HG03457 (cell line): ENCODE data around the gene IGSF9B.

Experiments
- ATAC-seq: cut with Tn5 transposase; IDR thresholded peaks from one replicate; pipeline ENCODE4 v1.9.1; 2021; ENCODE audit warnings: moderate number of reproducible peaks; ENCODE audit not compliant: unreplicated experiment

Gene IGSF9B

GRCh38 chr11:133955081-133955891 is 1.5 kb downstream of the IGSF9B start:
- no peak for ATAC-seq

- no peak for ATAC-seq
These were observed 2.8 kb downstream of the IGSF9B start for GRCh38 chr11:133953999-133954398.

GRCh38 chr11:133953547-133953946 is 3.2 kb downstream of the IGSF9B start:
- no peak for ATAC-seq

- ATAC-seq: no peak
These were observed 4.3 kb downstream of the IGSF9B start for GRCh38 chr11:133952199-133953190.

- no peak for ATAC-seq
These were observed 5.2 kb downstream of the IGSF9B start for GRCh38 chr11:133951327-133952198.

- no peak for ATAC-seq
These were observed 5.9 kb downstream of the IGSF9B start for GRCh38 chr11:133950874-133951326.

GRCh38 chr11:133950421-133950820 is 6.3 kb downstream of the IGSF9B start:
- no peak for ATAC-seq

GRCh38 chr11:133949129-133949528 is 7.6 kb downstream of the IGSF9B start:
- ATAC-seq: no peak

GRCh38 chr11:133948711-133949110 is 8.1 kb downstream of the IGSF9B start:
- ATAC-seq: no peak

- no peak for ATAC-seq
These were observed 9.4 kb downstream of the IGSF9B start for GRCh38 chr11:133947321-133947756.

- no peak for ATAC-seq
These were observed 10.0 kb downstream of the IGSF9B start for GRCh38 chr11:133946541-133947318.

- ATAC-seq: no peak
These were observed 10.7 kb downstream of the IGSF9B start for GRCh38 chr11:133946051-133946450.

- ATAC-seq: no peak
These were observed 11.4 kb downstream of the IGSF9B start for GRCh38 chr11:133945087-133945974.

- no peak for ATAC-seq
These were observed 12.6 kb downstream of the IGSF9B start for GRCh38 chr11:133943950-133944698.

GRCh38 chr11:133942577-133942976 is 14.2 kb downstream of the IGSF9B start:
- ATAC-seq: no peak

GRCh38 chr11:133941546-133941945 is 15.2 kb downstream of the IGSF9B start:
- ATAC-seq: no peak

- no peak for ATAC-seq
These were observed 16.7 kb downstream of the IGSF9B start for GRCh38 chr11:133940034-133940433.

- no peak for ATAC-seq
These were observed 17.2 kb downstream of the IGSF9B start for GRCh38 chr11:133939558-133939957.
